PC-9 (cell line): ENCODE data around the gene AMT.

Source experiments
- CTCF ChIP-seq: fragments of 200-600 bp; sonication (generic); conservative IDR thresholded peaks from 2 replicates; pipeline ENCODE4 v1.6.1; 2017; ENCODE audit warnings: mixed run types, antibody characterized with exemption, mild to moderate bottlenecking, moderate library complexity
- EZH2 ChIP-seq: fragments of 200-600 bp; sonication (generic); IDR thresholded peaks from 2 replicates; pipeline ENCODE4 v1.8.0; 2017; ENCODE audit warnings: antibody characterized with exemption, low read depth

GRCh38 chr3:49397470-49397869 lies 24.8 kb downstream of the AMT start:
- TF ChIP-seq CTCF = no peak
- no peak for TF ChIP-seq EZH2
